ENCODE results near the gene WDR43.

Gene WDR43

DNA sequence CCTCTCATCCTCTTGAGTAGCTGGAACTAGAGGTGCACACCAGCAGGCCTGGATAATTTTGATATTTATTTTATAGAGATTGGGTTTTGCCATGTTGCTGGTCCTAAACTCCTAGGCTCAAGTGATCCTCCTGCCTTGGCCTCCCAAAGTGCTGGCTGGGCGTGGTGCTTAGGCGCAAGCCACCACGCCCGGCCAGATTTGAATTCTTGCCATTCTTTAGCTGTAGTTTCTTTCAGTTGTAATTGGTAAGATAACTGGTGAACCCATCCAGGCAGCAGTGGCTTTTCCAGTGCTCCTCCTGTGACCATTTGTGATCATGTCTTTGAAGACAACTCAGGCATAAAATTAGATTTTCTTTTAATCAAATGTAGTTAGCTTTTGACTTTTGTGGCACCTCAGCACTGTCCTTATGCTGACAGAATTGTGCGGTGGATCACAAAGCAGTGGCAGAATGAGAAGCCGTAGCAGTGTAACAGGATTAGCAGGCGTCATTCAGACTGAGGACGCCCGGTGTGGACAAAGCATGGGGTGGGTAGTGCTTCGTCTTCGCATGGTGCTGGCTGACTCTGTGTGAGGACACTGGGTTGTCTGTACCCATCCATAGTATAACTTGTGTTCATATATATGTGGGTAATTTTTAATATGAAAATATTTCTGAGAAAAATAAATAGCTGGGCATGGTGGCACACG lies 56.6 kb downstream of the WDR43 start:
- peaks cover 12% of the 10 kb centered on the region for H3K36me3 ChIP-seq (ENCODE audit: control insufficient read depth, insufficient read depth, low read length)
- peaks cover 13% of the 10 kb centered on the region for H3K4me1 ChIP-seq (ENCODE audit: control insufficient read depth, insufficient read depth, low read length)
- no peak overlapping the region for H3K4me3 ChIP-seq (ENCODE audit: low read depth, low read length)
- H3K27me3 ChIP-seq (ENCODE audit: control insufficient read depth, insufficient read depth, low read length): no peaks in the 10 kb centered on the region
- H3K9ac ChIP-seq (ENCODE audit: low read depth, low read length): no peak overlapping the region
- H3K9me3 ChIP-seq (ENCODE audit: control insufficient read depth, insufficient read depth, low read length): no peaks in the 10 kb centered on the region

DNA sequence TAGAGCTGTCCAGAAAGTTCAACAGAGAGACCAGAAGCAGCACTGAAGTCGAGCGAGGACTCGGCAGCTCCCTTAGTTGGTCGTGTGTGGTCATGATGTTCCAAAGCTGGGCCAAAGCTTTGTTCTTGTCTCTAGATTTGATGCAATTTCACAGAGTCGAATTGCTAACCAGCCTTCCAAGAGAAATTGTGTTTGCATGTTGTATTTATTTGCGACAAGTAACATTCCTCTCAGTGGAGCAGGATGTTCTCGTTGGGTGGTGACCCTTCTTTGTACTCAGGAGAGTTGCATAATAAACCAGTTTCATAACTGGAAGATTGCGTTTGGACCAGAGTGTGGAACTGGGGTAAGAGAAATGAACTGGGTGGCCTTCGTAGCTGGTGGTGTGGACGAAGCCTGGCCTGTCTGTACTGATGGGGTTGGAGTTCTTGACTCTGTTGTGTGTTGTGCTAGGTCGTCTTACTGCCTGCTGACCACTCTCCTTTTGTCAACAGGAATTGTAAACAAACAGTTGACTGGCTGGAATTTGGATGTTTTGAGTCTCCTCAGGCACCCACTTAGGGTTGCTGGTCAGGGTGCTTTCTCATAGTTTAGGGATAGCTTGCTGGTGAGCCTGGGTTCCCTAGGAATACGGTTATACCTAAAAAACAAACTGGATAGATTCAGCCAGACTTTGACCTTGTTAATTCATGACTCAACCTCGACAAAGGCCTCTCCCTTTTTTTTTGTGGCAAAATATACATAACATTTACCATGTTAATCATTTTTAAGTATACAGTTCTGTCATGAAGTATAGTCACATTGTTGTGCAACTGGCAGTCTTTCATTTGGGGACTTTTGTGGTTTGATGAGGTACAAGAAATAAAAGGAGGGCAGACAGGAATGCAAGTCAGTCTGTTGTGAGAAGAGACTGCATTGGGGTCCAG lies 57.7 kb downstream of the WDR43 start:
- Histone ChIP-seq H3K36me3 (ENCODE audit: control insufficient read depth, insufficient read depth, low read length) (peaks cover 3% of the 10 kb centered on the region), H3K4me1 (ENCODE audit: control insufficient read depth, insufficient read depth, low read length) (peaks cover 14% of the 10 kb centered on the region), H3K4me3 (ENCODE audit: low read depth, low read length) (no peak overlapping the region), H3K27me3 (ENCODE audit: control insufficient read depth, insufficient read depth, low read length) (no peaks in the 10 kb centered on the region), H3K9ac (ENCODE audit: low read depth, low read length) (no peak overlapping the region), H3K9me3 (ENCODE audit: control insufficient read depth, insufficient read depth, low read length) (no peaks in the 10 kb centered on the region)

DNA sequence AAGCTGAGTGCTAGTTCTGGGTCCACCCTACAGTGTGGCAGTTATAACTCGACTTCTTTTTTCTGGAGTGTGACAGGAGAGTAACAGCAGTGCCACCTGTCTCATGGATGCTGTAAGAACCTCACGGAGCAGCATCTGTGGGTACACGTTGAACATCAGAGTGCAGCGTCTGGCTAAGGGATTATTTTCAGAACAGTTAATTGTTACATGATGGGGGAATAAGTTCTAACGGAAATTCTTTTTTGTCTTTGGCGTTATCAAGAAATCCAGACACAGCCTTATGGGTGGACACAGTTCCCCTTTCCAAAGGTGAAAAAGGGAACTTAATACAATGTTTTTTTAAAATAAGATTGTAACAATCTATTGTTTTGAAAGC lies 58.4 kb downstream of the WDR43 start:
- H3K4me1 ChIP-seq (ENCODE audit: control insufficient read depth, insufficient read depth, low read length): peaks cover 14% of the 10 kb centered on the region
- no peak overlapping the region for H3K9ac ChIP-seq (ENCODE audit: low read depth, low read length)
- no peaks in the 10 kb centered on the region for H3K27me3 ChIP-seq (ENCODE audit: control insufficient read depth, insufficient read depth, low read length)
- peaks cover 3% of the 10 kb centered on the region for H3K36me3 ChIP-seq (ENCODE audit: control insufficient read depth, insufficient read depth, low read length)
- H3K4me3 ChIP-seq (ENCODE audit: low read depth, low read length): no peak overlapping the region
- no peaks in the 10 kb centered on the region for H3K9me3 ChIP-seq (ENCODE audit: control insufficient read depth, insufficient read depth, low read length)

DNA sequence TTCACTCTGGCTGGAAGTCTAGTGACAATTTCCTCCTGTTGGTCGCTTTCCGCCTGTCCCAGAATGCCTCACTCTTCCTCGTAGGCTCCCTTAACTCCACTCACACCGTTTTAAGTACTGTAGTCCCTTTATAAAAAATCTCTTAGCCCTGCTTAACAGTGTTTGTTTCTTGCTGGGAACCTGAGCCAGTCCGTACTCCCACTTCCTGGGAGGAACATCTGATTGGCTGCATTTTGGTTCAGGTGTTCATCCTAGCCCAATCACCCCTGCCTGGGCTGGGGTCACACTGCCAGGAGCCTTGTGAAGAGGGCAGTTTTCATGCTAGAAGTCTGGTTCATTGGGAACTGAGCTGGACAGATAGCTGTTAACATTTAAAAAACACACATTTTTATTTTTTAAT lies 61.0 kb downstream of the WDR43 start:
- no peak overlapping the region for H3K9ac ChIP-seq (ENCODE audit: low read depth, low read length)
- H3K9me3 ChIP-seq (ENCODE audit: control insufficient read depth, insufficient read depth, low read length): no peaks in the 10 kb centered on the region
- H3K36me3 ChIP-seq (ENCODE audit: control insufficient read depth, insufficient read depth, low read length): no peaks in the 10 kb centered on the region
- no peaks in the 10 kb centered on the region for H3K27me3 ChIP-seq (ENCODE audit: control insufficient read depth, insufficient read depth, low read length)
- H3K4me3 ChIP-seq (ENCODE audit: low read depth, low read length): no peak overlapping the region
- peaks cover 14% of the 10 kb centered on the region for H3K4me1 ChIP-seq (ENCODE audit: control insufficient read depth, insufficient read depth, low read length)

DNA sequence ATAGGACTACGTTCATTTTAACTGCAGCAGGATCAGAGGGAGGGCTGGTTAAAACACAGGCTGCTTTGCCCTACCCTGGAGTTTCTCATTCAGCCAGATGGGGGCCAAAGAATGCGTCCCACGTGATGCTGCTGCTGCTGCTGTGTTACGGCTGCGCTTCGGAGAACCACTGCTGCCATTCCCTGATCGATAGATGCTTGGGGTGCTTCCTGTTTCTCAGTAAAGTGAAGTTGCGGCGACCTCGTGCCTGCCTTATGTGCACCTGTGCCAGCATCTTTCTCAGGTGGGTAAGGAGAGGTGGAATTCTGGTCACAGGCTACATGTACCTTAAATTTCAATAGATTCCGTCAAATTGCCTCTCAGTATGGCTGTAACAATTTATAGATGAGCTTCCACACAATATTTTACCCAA lies 62.0 kb downstream of the WDR43 start:
- Histone ChIP-seq H3K36me3 (ENCODE audit: control insufficient read depth, insufficient read depth, low read length) (no peaks in the 10 kb centered on the region), H3K27me3 (ENCODE audit: control insufficient read depth, insufficient read depth, low read length) (no peaks in the 10 kb centered on the region), H3K4me1 (ENCODE audit: control insufficient read depth, insufficient read depth, low read length) (peaks cover 14% of the 10 kb centered on the region), H3K9ac (ENCODE audit: low read depth, low read length) (peak overlapping the region; percentile 1), H3K4me3 (ENCODE audit: low read depth, low read length) (peak overlapping the region; percentile 44), H3K9me3 (ENCODE audit: control insufficient read depth, insufficient read depth, low read length) (no peaks in the 10 kb centered on the region)

DNA sequence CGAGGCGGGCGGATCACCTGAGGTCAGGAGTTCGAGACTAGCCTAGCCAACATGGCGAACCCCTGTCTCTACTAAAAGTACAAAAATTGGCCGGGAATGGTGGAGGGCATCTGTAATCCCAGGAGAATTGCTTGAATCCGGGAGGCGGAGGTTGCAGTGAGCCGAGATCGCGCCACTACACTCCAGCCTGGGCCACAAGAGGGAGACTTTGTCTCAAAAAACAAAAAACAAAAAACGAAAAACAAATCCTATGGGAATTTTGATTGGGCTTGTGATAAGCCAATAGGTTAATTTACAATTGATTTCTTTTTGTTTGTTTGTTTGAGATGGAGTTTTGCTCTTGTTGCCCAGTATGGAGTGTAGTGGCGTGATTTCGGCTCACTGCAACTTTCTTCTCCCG lies 62.4 kb downstream of the WDR43 start:
- Histone ChIP-seq H3K4me3 (ENCODE audit: low read depth, low read length) (peak overlapping the region; percentile 44), H3K4me1 (ENCODE audit: control insufficient read depth, insufficient read depth, low read length) (peaks cover 12% of the 10 kb centered on the region), H3K9me3 (ENCODE audit: control insufficient read depth, insufficient read depth, low read length) (no peaks in the 10 kb centered on the region), H3K9ac (ENCODE audit: low read depth, low read length) (peak overlapping the region; percentile 1), H3K27me3 (ENCODE audit: control insufficient read depth, insufficient read depth, low read length) (no peaks in the 10 kb centered on the region), H3K36me3 (ENCODE audit: control insufficient read depth, insufficient read depth, low read length) (no peaks in the 10 kb centered on the region)

DNA sequence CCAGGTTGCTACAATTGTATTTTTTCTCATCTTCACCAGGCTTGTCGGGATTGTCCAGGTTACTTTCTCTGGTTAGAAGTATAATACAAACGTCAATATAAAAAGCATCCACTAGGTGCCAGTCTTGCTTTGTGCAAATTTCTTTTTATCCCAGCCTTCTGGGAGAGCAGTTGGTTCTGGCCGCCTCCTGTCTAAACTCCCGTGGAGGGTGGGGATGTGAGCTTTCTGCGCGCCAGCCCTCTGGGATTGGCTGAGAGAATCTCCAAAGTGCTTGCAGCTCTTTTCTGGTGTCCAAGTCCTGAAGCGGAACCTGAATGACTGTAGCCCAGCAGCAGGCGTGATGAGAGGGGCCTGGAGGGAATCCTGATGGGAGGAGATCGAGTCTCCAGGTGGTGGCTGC lies 64.2 kb downstream of the WDR43 start:
- Histone ChIP-seq H3K9me3 (ENCODE audit: control insufficient read depth, insufficient read depth, low read length) (no peaks in the 10 kb centered on the region), H3K27me3 (ENCODE audit: control insufficient read depth, insufficient read depth, low read length) (no peaks in the 10 kb centered on the region), H3K4me1 (ENCODE audit: control insufficient read depth, insufficient read depth, low read length) (peaks cover 4% of the 10 kb centered on the region), H3K9ac (ENCODE audit: low read depth, low read length) (no peak overlapping the region), H3K36me3 (ENCODE audit: control insufficient read depth, insufficient read depth, low read length) (no peaks in the 10 kb centered on the region), H3K4me3 (ENCODE audit: low read depth, low read length) (no peak overlapping the region)

DNA sequence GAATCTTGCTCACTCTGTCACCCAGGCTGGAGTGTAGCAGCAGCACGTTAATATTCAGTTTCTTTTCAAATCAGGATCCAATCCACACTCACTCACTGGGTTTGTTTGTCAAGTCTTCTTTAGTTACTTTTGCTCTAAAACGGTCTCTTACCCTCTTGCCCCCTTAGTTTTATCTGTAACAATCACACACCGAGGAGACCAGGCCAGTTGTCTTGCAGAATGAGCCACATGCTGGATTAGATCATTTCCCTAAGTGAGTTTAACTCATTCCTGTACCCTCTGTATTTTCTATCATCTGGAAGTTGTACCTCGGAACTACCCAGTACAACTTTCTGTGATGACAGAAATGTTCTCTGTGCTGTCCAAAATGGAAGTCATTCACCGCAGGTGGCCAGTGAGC lies 65.9 kb downstream of the WDR43 start:
- H3K4me3 ChIP-seq (ENCODE audit: low read depth, low read length): no peak overlapping the region
- H3K9ac ChIP-seq (ENCODE audit: low read depth, low read length): no peak overlapping the region
- no peaks in the 10 kb centered on the region for H3K9me3 ChIP-seq (ENCODE audit: control insufficient read depth, insufficient read depth, low read length)
- H3K4me1 ChIP-seq (ENCODE audit: control insufficient read depth, insufficient read depth, low read length): peaks cover 4% of the 10 kb centered on the region
- H3K27me3 ChIP-seq (ENCODE audit: control insufficient read depth, insufficient read depth, low read length): no peaks in the 10 kb centered on the region
- H3K36me3 ChIP-seq (ENCODE audit: control insufficient read depth, insufficient read depth, low read length): no peaks in the 10 kb centered on the region

DNA sequence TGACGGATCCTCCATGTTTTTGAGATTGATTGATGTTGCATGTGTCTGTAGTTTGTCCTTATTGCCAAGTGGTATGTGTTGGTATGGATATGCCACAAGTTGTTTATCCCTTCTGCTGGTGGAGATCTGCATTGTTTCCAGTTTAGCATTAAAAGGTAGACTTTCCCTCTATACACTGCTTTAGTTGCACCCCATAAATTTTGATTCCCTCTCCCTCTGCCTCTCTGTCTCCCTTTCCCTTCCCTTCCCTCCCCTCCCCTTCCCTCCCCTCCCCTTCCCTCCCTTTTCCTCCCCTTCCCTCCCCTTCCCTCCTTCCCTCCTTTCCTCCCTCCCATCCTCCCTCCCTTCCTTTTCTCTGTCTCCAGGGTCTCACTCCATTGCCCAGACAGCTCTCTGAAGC lies 68.0 kb downstream of the WDR43 start:
- Histone ChIP-seq H3K27me3 (ENCODE audit: control insufficient read depth, insufficient read depth, low read length) (no peaks in the 10 kb centered on the region), H3K4me1 (ENCODE audit: control insufficient read depth, insufficient read depth, low read length) (no peaks in the 10 kb centered on the region), H3K9ac (ENCODE audit: low read depth, low read length) (no peak overlapping the region), H3K36me3 (ENCODE audit: control insufficient read depth, insufficient read depth, low read length) (no peaks in the 10 kb centered on the region), H3K4me3 (ENCODE audit: low read depth, low read length) (no peak overlapping the region), H3K9me3 (ENCODE audit: control insufficient read depth, insufficient read depth, low read length) (no peaks in the 10 kb centered on the region)

DNA sequence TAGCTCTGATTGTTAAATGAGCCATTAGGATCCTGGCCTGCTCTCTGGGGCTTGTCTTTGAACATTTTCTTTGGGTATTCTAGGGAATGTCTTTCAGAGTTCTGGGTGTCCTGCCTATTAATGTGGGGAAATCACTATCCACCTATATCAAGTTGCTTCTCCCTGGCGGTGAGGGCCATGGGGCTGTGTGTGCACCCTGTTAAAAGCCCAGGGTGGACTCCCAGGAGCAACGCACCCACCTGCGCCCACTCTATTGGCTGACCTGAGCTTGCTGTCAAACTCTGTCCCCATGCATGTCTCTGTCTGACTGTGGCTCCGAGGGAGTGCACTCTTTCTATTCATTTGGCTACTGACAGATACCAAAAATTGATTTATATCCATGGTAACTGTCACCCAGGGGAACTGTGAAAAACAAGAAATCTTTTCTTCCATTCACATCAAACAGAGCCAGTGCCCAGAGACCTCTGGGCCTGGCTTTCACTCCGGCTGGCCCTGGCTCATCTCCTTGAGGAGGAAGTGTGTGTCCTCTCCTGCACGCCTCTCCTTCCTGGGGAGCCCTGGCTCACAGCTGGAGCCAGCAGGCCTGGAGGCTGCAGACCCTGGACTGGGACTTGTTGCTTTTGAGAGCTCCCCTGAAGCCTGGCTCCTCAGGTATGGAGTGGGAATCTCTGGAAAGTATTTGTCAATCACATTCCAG lies 76.1 kb downstream of the WDR43 start:
- H3K27me3 ChIP-seq (ENCODE audit: control insufficient read depth, insufficient read depth, low read length): no peaks in the 10 kb centered on the region
- no peak overlapping the region for H3K9ac ChIP-seq (ENCODE audit: low read depth, low read length)
- H3K36me3 ChIP-seq (ENCODE audit: control insufficient read depth, insufficient read depth, low read length): no peaks in the 10 kb centered on the region
- no peaks in the 10 kb centered on the region for H3K9me3 ChIP-seq (ENCODE audit: control insufficient read depth, insufficient read depth, low read length)
- no peaks in the 10 kb centered on the region for H3K4me1 ChIP-seq (ENCODE audit: control insufficient read depth, insufficient read depth, low read length)
- no peak overlapping the region for H3K4me3 ChIP-seq (ENCODE audit: low read depth, low read length)

DNA sequence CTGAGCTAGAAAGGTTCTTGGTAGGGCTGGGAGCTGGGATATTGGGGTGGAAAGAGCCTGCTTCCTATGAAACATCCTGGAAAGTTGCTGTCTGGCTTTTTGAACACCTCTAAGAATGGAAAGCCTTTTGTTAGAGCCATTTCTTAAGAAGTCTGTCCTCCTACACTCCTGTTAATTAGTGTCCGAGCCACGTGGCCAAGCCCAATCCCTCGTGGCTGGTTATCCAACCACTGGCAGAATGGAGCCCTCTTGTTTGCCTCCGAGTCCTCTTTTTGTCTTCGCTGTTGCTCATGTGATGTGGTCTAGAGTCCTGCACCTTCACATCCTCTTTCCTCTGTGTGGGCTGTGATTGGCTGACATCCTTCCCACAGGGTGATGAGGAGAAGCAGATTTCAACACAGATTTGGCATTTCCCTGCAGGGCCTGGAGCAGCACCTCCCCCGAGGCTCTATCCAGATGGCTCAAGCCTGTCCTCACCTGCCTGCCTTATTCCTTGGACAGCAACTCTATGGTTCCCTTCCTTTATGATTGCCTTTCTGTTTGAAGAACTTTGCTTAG lies 78.4 kb downstream of the WDR43 start:
- no peak overlapping the region for H3K4me3 ChIP-seq (ENCODE audit: low read depth, low read length)
- H3K27me3 ChIP-seq (ENCODE audit: control insufficient read depth, insufficient read depth, low read length): no peaks in the 10 kb centered on the region
- H3K4me1 ChIP-seq (ENCODE audit: control insufficient read depth, insufficient read depth, low read length): no peaks in the 10 kb centered on the region
- no peaks in the 10 kb centered on the region for H3K9me3 ChIP-seq (ENCODE audit: control insufficient read depth, insufficient read depth, low read length)
- no peaks in the 10 kb centered on the region for H3K36me3 ChIP-seq (ENCODE audit: control insufficient read depth, insufficient read depth, low read length)
- no peak overlapping the region for H3K9ac ChIP-seq (ENCODE audit: low read depth, low read length)

Measured in iPS-15b (cell line).